KBM-7 (cell line): ENCODE measurements around the gene CELA2B.
"Not testable (repeated sequence)": the region's sequence is repeated elsewhere in the genome, so short reads cannot be mapped to it uniquely, and the experiment has no call there.

ENCODE experiments used
- DNase-seq: peaks from one replicate; pipeline ENCODE4 v3.0.0-alpha.2; 2015
- in situ Hi-C: fragments of 300-500 bp; cut with MboI; formaldehyde crosslinking; loops from 2 replicates; pipeline ENCODE4 v1.14.3; 2020; ENCODE audit warnings: low sequenced_read_pairs, low pct_unique_long_range_greater_than_20kb, mixed read lengths

The CELA2B gene

GRCh38 chr1:15475752-15476314, at the start of gene CELA2B:
CELA2B (plus strand) TSS chr1:15476104; CDS start chr1:15476126, 22 bp downstream.
- in situ Hi-C loops: no loop called here

GRCh38 chr1:15426492-15427279, 49.2 kb upstream of the CELA2B start:
- in situ Hi-C loops: no loop called here
- DNase-seq: no peak

More at GRCh38 chr1:15475752-15476314, at the start of gene CELA2B:
- no peak for DNase-seq

- no peak for DNase-seq
- in situ Hi-C loops: no loop called here
Measured at GRCh38 chr1:15427280-15427666, 48.6 kb upstream of the CELA2B start.

GRCh38 chr1:15428252-15428651, 47.7 kb upstream of the CELA2B start:
- in situ Hi-C loops, DNase-seq: not testable (repeated sequence)

GRCh38 chr1:15428815-15429435, 47.0 kb upstream of the CELA2B start:
- in situ Hi-C loops: no loop called here
- DNase-seq: no peak

- DNase-seq: no peak
- in situ Hi-C loops: no loop called here
Measured at GRCh38 chr1:15429701-15430149, 46.2 kb upstream of the CELA2B start.

- in situ Hi-C loops: no loop called here
- DNase-seq: peak; percentile 74
Measured at GRCh38 chr1:15430787-15431570, 44.9 kb upstream of the CELA2B start.

GRCh38 chr1:15431571-15431948, 44.3 kb upstream of the CELA2B start:
- DNase-seq: no peak
- in situ Hi-C loops: no loop called here

GRCh38 chr1:15432324-15432723, 43.6 kb upstream of the CELA2B start:
- in situ Hi-C loops: no loop called here
- no peak for DNase-seq

GRCh38 chr1:15433471-15433870, 42.4 kb upstream of the CELA2B start:
- in situ Hi-C loops: no loop called here
- DNase-seq: no peak

- peak; percentile 54 for DNase-seq
- in situ Hi-C loops: not testable (repeated sequence)
Measured at GRCh38 chr1:15434739-15435138, 41.2 kb upstream of the CELA2B start.

GRCh38 chr1:15435239-15436077, 40.4 kb upstream of the CELA2B start:
- DNase-seq: no peak
- in situ Hi-C loops: no loop called here

GRCh38 chr1:15436881-15437442, 38.9 kb upstream of the CELA2B start:
- in situ Hi-C loops: no loop called here
- DNase-seq: no peak

- in situ Hi-C loops: no loop called here
- no peak for DNase-seq
Measured at GRCh38 chr1:15439325-15439724, 36.6 kb upstream of the CELA2B start.

GRCh38 chr1:15440357-15440756, 35.5 kb upstream of the CELA2B start:
- no peak for DNase-seq
- in situ Hi-C loops: no loop called here

GRCh38 chr1:15441247-15441646, 34.7 kb upstream of the CELA2B start:
- in situ Hi-C loops: no loop called here
- no peak for DNase-seq

- in situ Hi-C loops: no loop called here
- DNase-seq: no peak
Measured at GRCh38 chr1:15442119-15442518, 33.8 kb upstream of the CELA2B start.

- in situ Hi-C loops: no loop called here
- DNase-seq: no peak
Measured at GRCh38 chr1:15442759-15443158, 33.1 kb upstream of the CELA2B start.
